ENCODE results near the gene HIGD1A. TPM values are rescaled to one million over a fixed set of nuclear protein-coding genes. Genes with fewer than 3 reads are reported as not detected.

Gene HIGD1A
- total and polyA plus RNA-seq, 9 of the 15 experiments (the other 6 are each of a cell fraction or from before 2014, with no cell fraction given), result 165 to 1,185 (median 333) TPM

GRCh38 chr3:42822828-42823227, 18.5 kb upstream of the HIGD1A start:
- no peaks in the 10 kb centered on the region for H4K20me1 ChIP-seq (replicated peaks; ENCODE audit: control insufficient read depth, insufficient read depth, low read length)
- in situ Hi-C loops (cut with MboI), result no loop called here
- H3K4me3 ChIP-seq, result no peak overlapping the region
- WGBS (ENCODE audit: insufficient coverage, low coverage, missing lambda C conversion rate), result 16% methylated on average over 3 of the region's 3 CpGs
- H3K27me3 ChIP-seq (ENCODE audit: control insufficient read depth in 2 of 2, insufficient read depth in 2 of 2, low read length in 2 of 2), result 0 out of 5 replicates have a peak, but pooled peaks cover 2 to 4% of the 10 kb centered on the region in 2 experiments
- intact Hi-C loops (cut with micrococcal nuclease), result no loop called here
- no peaks in the 10 kb centered on the region for H3K4me1 ChIP-seq (replicated peaks in 1 of 2; ENCODE audit: control insufficient read depth in 2 of 2, insufficient read depth in 2 of 2, low read length in 2 of 2)
- BruUV-seq (replicated peaks), result no TSS peak
- ChIA-PET CTCF (ENCODE audit: low intra/inter-chr PET ratio) (no interaction called here), POLR2A (interaction anchor here (0.6 kb wide), 1 partner anchor 53 kb away, joined by 3 read pairs; no protein-coding TSS in a partner anchor)
- no peaks in the 10 kb centered on the region for H3K36me3 ChIP-seq (ENCODE audit: control insufficient read depth, insufficient read depth, low read length)
- no peak for TF ChIP-seq BRF1 (IDR thresholded peaks at IDR 0.05; ENCODE audit: borderline replicate concordance, extremely low read depth, insufficient read length)
- no peak for TF ChIP-seq ZNF696 (CRISPR knock-in tag; conservative IDR thresholded peaks at IDR 0.05)
- no peak for TF ChIP-seq POLR2B (IDR thresholded peaks at IDR 0.05; ENCODE audit: low read depth, partially characterized antibody)
- TF ChIP-seq, protein P1, sequence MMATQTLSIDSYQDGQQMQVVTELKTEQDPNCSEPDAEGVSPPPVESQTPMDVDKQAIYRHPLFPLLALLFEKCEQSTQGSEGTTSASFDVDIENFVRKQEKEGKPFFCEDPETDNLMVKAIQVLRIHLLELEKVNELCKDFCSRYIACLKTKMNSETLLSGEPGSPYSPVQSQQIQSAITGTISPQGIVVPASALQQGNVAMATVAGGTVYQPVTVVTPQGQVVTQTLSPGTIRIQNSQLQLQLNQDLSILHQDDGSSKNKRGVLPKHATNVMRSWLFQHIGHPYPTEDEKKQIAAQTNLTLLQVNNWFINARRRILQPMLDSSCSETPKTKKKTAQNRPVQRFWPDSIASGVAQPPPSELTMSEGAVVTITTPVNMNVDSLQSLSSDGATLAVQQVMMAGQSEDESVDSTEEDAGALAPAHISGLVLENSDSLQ (IDR thresholded peaks at IDR 0.05), result 0 out of 2 replicates have a peak, but pooled peaks have one; percentile 11
- TF ChIP-seq ZNF41 (CRISPR knock-in tag; conservative IDR thresholded peaks at IDR 0.05), result no peak
- no peak for TF ChIP-seq POLR2AphosphoS2 (IDR thresholded peaks at IDR 0.05; ENCODE audit: low read length)
- no peak for TF ChIP-seq STAG1 (CRISPR knock-in tag; IDR thresholded peaks at IDR 0.05; ENCODE audit: borderline replicate concordance)
- H3K27ac ChIP-seq (ENCODE audit: extremely low read depth, low read depth, low read length), result no peak overlapping the region
- H3K9me3 ChIP-seq (replicated peaks; ENCODE audit: control insufficient read depth, insufficient read depth, low read depth, low read length), result no peaks in the 10 kb centered on the region
- FAIRE-seq (no peak), DNase-seq (ENCODE audit: extremely low read depth in 1 of 4, low spot score in 3 of 4) (no peak), ATAC-seq (peak; percentile 56)
- no peaks in the 10 kb centered on the region for H3K9me1 ChIP-seq (ENCODE audit: control insufficient read depth, insufficient read depth, low read length)
- peak overlapping the region; percentile 19; the same call in 1 of the 2 replicates for H3K4me2 ChIP-seq (ENCODE audit: insufficient read depth, low read length)
- H3K9ac ChIP-seq (ENCODE audit: insufficient read depth in 1 of 2, low read depth in 2 of 2, low read length in 2 of 2), result no peak overlapping the region
- H2AFZ ChIP-seq (ENCODE audit: low read depth, low read length), result no peak overlapping the region
- H3K79me2 ChIP-seq (ENCODE audit: control insufficient read depth, insufficient read depth, low read length), result no peaks in the 10 kb centered on the region
